BE2C (cell line): ENCODE measurements around the gene MTG1. TPM values are rescaled to one million over a fixed set of nuclear protein-coding genes. Genes with fewer than 3 reads are reported as not detected.

Source experiments
- DNase-seq: peaks from one replicate; pipeline ENCODE4 v3.0.0-alpha.2; 2020
- H3K27me3 ChIP-seq: fragments of 250-450 bp; sonication (Bioruptor Pico); 2 replicates; pipeline ENCODE4 v1.5.1; 2020; ENCODE audit warnings: mild to moderate bottlenecking
- H3K36me3 ChIP-seq: fragments of 250-450 bp; sonication (Bioruptor Pico); 2 replicates; pipeline ENCODE4 v1.5.1; 2020; ENCODE audit warnings: mild to moderate bottlenecking
- H3K4me1 ChIP-seq: fragments of 250-450 bp; sonication (Bioruptor Pico); 2 replicates; pipeline ENCODE4 v1.5.1; 2020
- H3K4me3 ChIP-seq: 2 replicates; pipeline ENCODE4 v1.5.1; 2011; ENCODE audit warnings: low read depth, low read length
- H3K9me3 ChIP-seq: fragments of 250-450 bp; sonication (Bioruptor Pico); 2 replicates; pipeline ENCODE4 v1.5.1; 2020
- polyA plus RNA-seq: library from polyadenylated mRNA; unstranded; fragments of >200 nt; gene quantifications from one replicate; pipeline ENCODE4 v1.2.1, GENCODE V29; 2012; ENCODE audit warnings: low read depth, missing spikeins; ENCODE audit not compliant: insufficient read length, insufficient read depth
- TF ChIP-seq, protein P1 (sequence below): IDR thresholded peaks from 2 replicates; pipeline ENCODE4 v1.5.1; 2012; ENCODE audit warnings: mild to moderate bottlenecking, low read depth, low read length

MTG1 gene, protein sequence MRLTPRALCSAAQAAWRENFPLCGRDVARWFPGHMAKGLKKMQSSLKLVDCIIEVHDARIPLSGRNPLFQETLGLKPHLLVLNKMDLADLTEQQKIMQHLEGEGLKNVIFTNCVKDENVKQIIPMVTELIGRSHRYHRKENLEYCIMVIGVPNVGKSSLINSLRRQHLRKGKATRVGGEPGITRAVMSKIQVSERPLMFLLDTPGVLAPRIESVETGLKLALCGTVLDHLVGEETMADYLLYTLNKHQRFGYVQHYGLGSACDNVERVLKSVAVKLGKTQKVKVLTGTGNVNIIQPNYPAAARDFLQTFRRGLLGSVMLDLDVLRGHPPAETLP
- 87.1 TPM for polyA plus RNA-seq

DNA sequence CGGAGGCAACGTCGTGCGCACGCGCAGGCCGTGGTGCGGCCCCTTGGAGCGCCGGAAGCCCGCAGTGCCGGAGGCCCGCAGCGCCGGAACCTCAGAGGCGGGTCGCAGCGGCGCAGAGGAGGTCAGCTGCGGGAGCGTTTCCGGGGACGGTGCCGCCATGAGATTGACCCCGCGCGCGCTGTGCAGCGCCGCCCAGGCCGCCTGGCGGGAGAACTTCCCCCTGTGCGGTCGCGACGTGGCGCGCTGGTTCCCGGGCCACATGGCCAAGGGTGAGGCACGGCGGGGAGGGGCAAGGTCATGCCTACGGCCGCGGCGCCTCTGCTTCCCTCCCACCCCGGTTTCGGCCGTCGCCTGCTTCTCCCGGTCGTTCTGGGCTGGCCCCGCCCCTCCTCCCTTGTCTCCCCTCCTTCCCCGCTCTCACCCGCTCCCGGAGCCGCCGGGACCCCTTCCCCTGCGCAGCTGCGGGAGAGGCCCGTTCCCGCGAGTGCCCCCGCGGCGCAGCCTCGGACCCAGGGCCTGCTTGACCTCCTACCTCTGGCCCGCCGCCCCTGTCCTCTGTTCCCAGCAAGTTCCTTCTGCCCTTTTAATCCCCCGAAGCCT lies at the start of gene MTG1:
MTG1 (plus strand) TSS at position 94 of the 600 bp plus-strand sequence; CDS start at position 158, 64 bp downstream.
- TF ChIP-seq, protein P1, sequence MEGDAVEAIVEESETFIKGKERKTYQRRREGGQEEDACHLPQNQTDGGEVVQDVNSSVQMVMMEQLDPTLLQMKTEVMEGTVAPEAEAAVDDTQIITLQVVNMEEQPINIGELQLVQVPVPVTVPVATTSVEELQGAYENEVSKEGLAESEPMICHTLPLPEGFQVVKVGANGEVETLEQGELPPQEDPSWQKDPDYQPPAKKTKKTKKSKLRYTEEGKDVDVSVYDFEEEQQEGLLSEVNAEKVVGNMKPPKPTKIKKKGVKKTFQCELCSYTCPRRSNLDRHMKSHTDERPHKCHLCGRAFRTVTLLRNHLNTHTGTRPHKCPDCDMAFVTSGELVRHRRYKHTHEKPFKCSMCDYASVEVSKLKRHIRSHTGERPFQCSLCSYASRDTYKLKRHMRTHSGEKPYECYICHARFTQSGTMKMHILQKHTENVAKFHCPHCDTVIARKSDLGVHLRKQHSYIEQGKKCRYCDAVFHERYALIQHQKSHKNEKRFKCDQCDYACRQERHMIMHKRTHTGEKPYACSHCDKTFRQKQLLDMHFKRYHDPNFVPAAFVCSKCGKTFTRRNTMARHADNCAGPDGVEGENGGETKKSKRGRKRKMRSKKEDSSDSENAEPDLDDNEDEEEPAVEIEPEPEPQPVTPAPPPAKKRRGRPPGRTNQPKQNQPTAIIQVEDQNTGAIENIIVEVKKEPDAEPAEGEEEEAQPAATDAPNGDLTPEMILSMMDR: peak; percentile 12; the same call in 1 of the 2 replicates
- DNase-seq: peak; percentile 96
- Histone ChIP-seq H3K36me3 (peaks cover 8% of the 10 kb centered on the region), H3K27me3 (no peaks in the 10 kb centered on the region), H3K4me3 (peak within 1 kb of the TSS; percentile 92), H3K4me1 (no peaks in the 10 kb centered on the region), H3K9me3 (no peaks in the 10 kb centered on the region)

DNA sequence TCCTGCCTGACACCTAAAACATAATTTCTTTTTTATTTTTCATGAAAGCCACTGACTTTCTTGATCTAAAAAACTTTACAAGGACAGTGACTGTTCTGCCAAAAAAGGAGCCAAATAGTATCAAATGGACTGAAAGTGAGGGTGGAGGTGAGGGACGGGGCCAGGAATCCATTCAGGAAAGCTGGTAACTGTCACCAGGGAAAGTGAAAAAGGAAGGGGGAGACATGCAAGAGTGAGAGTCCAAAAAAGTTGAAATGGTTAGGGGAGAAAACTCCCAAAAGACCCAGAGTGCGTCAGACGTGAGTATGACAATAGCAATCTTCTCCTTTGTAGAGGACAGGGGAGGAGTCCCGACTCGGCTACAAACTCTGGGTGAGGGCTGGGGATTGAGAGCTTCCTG lies 49.7 kb upstream of the MTG1 start:
- no peak for DNase-seq
- H3K36me3 ChIP-seq: no peaks in the 10 kb centered on the region
- H3K4me1 ChIP-seq: no peaks in the 10 kb centered on the region; the same call in 1 of the 2 replicates
- H3K27me3 ChIP-seq: peaks cover 4% of the 10 kb centered on the region
- TF ChIP-seq, protein P1: no peak
- H3K9me3 ChIP-seq: no peaks in the 10 kb centered on the region
- no peak overlapping the region for H3K4me3 ChIP-seq

DNA sequence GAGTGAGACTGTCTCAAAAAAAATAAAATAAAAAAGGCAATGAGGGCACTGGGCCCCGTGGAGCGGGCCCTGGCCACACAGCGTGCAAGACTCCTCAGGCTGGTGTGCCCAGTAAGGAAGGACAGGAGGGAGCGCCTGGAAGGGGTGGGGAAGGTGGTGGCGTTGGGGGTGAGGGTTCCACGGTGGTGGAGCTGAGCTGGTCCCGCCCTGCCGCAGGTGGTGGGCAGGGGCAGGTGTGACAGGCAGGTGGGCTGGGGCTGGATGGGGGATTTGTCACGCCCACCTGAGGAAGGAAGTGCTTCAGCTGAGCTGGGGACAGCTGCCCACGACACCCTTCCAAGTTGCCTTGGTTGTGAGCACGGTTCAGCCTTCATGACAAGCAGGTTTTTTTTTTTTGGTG lies 47.5 kb upstream of the MTG1 start:
- no peaks in the 10 kb centered on the region for H3K36me3 ChIP-seq
- H3K4me1 ChIP-seq: no peaks in the 10 kb centered on the region; the same call in 1 of the 2 replicates
- TF ChIP-seq, protein P1: no peak
- H3K27me3 ChIP-seq: peaks cover 4% of the 10 kb centered on the region
- DNase-seq: no peak
- H3K9me3 ChIP-seq: no peaks in the 10 kb centered on the region
- no peak overlapping the region for H3K4me3 ChIP-seq

DNA sequence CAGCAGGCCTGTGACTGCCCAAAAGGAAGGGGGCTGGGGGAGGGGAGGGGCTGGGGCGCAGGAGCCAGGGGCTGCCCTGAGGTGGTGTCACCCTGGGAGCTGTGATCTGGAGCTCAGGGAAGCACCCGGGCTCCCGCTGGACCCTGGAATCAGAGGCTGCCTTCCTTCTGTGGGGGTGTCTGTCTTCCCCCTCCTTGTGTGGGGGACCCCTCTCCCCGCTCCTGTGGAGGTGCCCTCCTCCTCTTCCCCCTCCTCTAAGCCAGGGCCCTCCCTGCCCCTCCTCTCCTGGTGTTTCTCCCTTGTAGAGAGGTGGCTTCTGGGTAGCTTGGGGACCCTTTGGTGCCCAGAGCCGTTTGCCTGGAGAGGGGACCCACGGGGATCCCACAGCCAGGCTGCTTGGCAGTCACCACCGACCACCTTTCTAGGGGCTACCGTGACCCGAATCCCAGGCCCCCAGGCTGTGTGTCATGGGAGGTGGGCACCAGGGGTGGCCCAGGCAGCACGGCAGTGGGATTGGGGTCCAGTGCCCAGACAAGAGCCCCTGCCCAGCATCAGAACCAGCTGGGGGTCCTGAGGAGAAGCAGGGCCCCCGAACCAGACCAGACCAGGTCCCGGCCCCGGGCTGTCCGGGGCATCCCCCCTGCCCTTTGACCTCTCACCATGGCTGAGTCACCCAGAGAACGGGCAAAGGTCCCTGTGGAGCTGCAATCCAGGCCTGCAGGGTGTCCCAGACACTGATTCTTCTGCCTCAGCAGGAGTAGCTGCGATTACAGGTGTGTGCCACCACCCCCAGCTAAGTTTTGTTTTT lies 46.0 kb upstream of the MTG1 start:
- no peak for DNase-seq
- Histone ChIP-seq H3K4me1 (no peaks in the 10 kb centered on the region; the same call in 1 of the 2 replicates), H3K9me3 (no peaks in the 10 kb centered on the region), H3K27me3 (no peaks in the 10 kb centered on the region; the same call in none of the 2 replicates), H3K36me3 (no peaks in the 10 kb centered on the region), H3K4me3 (no peak overlapping the region)
- TF ChIP-seq, protein P1: no peak

DNA sequence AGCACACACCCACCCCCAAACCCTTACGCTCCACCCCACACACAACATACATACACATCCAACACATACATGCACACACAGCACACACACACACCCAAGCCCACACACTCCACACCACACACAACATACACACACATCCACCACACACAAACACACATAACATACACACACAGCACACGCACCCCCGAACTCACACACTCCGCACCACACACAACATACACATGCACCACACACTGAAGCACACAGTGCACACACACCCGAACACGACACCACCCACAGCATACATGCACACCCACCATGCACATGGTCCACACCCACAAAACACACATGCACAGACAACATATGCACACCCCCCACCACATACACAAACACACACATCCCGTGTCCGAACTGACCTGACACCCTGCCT lies 44.8 kb upstream of the MTG1 start:
- Histone ChIP-seq H3K4me3 (no peak overlapping the region), H3K27me3 (no peaks in the 10 kb centered on the region; the same call in 1 of the 2 replicates), H3K36me3 (no peaks in the 10 kb centered on the region), H3K4me1 (no peaks in the 10 kb centered on the region; the same call in 1 of the 2 replicates), H3K9me3 (no peaks in the 10 kb centered on the region)
- TF ChIP-seq, protein P1: no peak
- DNase-seq: no peak
